GM23248 (cell line): ENCODE measurements around the gene SGPP2. TPM values are rescaled to one million over a fixed set of nuclear protein-coding genes. Genes with fewer than 3 reads are reported as not detected.

Experiments
- DNase-seq: peaks from one replicate; pipeline ENCODE4 v3.0.0-alpha.2; 2015
- H2AFZ ChIP-seq: fragments of 200-600 bp; sonication (generic); 2 replicates; pipeline ENCODE4 v1.6.1; 2016; ENCODE audit warnings: antibody characterized with exemption
- H3F3A ChIP-seq: fragments of 200-600 bp; sonication (generic); 2 replicates; pipeline ENCODE4 v1.6.1; 2016; ENCODE audit warnings: mild to moderate bottlenecking, antibody characterized with exemption, mixed run types; ENCODE audit not compliant: insufficient read depth
- H3K27ac ChIP-seq: fragments of 200-600 bp; sonication (generic); 2 replicates; pipeline ENCODE4 v1.5.1; 2016; ENCODE audit warnings: mild to moderate bottlenecking
- H3K27me3 ChIP-seq: fragments of 200-600 bp; sonication (generic); replicated peaks from 2 replicates; pipeline ENCODE4 v1.6.1; 2016; ENCODE audit warnings: mild to moderate bottlenecking; ENCODE audit not compliant: insufficient read depth
- H3K36me3 ChIP-seq: fragments of 200-600 bp; sonication (generic); 2 replicates; pipeline ENCODE4 v1.6.1; 2016; ENCODE audit warnings: low read depth, mild to moderate bottlenecking
- H3K4me1 ChIP-seq: fragments of 200-600 bp; sonication (generic); 2 replicates; pipeline ENCODE4 v1.6.1; 2016; ENCODE audit warnings: mild to moderate bottlenecking; ENCODE audit not compliant: insufficient read depth
- H3K4me2 ChIP-seq: fragments of 200-600 bp; sonication (generic); one replicate; pipeline ENCODE4 v1.6.1; 2016; ENCODE audit warnings: mild to moderate bottlenecking; ENCODE audit not compliant: unreplicated experiment
- H3K4me3 ChIP-seq: fragments of 200-600 bp; sonication (generic); 2 replicates; pipeline ENCODE4 v1.5.1; 2016; ENCODE audit warnings: mild to moderate bottlenecking
- H3K79me2 ChIP-seq: fragments of 200-600 bp; sonication (generic); 2 replicates; pipeline ENCODE4 v1.6.1; 2016; ENCODE audit warnings: mild to moderate bottlenecking; ENCODE audit not compliant: insufficient read depth
- H3K9ac ChIP-seq: fragments of 200-600 bp; sonication (generic); 2 replicates; pipeline ENCODE4 v1.6.1; 2016; ENCODE audit warnings: mild to moderate bottlenecking
- H3K9me2 ChIP-seq: fragments of 200-600 bp; sonication (generic); 2 replicates; pipeline ENCODE4 v1.6.1; 2016; ENCODE audit warnings: mixed run types, mild to moderate bottlenecking, moderate library complexity; ENCODE audit not compliant: insufficient read depth
- H3K9me3 ChIP-seq: fragments of 200-600 bp; sonication (generic); one replicate; pipeline ENCODE4 v1.6.1; 2017; ENCODE audit warnings: low read depth
- H4K20me1 ChIP-seq: fragments of 200-600 bp; sonication (generic); 2 replicates; pipeline ENCODE4 v1.6.0; 2016; ENCODE audit not compliant: insufficient read depth
- EZH2 ChIP-seq: fragments of 200-600 bp; sonication (generic); IDR thresholded peaks from 2 replicates; pipeline ENCODE4 v1.6.1; 2018; ENCODE audit warnings: antibody characterized with exemption, mild to moderate bottlenecking; ENCODE audit not compliant: insufficient read depth, poor library complexity, severe bottlenecking
- EZH2phosphoT487 ChIP-seq: fragments of 200-600 bp; sonication (generic); IDR thresholded peaks from 2 replicates; pipeline ENCODE4 v1.6.1; 2018; ENCODE audit warnings: antibody characterized with exemption, moderate library complexity, mild to moderate bottlenecking, low read depth; ENCODE audit not compliant: insufficient read depth
- WGBS, 2 experiments: methylation state at CpG; one replicate each; pipeline ENCODE4 v1.1.6; 2015 to 2017; ENCODE audit warnings: low lambda C conversion rate in 2 of 2, low coverage in 1 of 2; ENCODE audit errors: missing lambda C conversion rate in 2 of 2; 5-methylcytosine and 5-hydroxymethylcytosine counted together
- in situ Hi-C: fragments of 300-500 bp; cut with MboI; formaldehyde crosslinking; loops from 2 replicates; pipeline ENCODE4 v1.15.0; 2020
- polyA plus RNA-seq: library from polyadenylated mRNA; unstranded; fragments of >200 nt; fragmentation: Nextera tagmentation; extraction: Ambion mirVana; gene quantifications from 2 replicates; pipeline ENCODE4 v1.2.1, GENCODE V29; 2016
- total RNA-seq: library from RNA; depleted of rRNA; stranded (reverse); fragments of >200 nt; shearing (Covaris generic); gene quantifications from 2 replicates; pipeline ENCODE4 v1.2.3, GENCODE V29; 2014

The SGPP2 gene
- total and polyA plus RNA-seq, 2 experiments from 2014 or later = not detected

- H3K4me2 ChIP-seq = peak overlapping the region; percentile 8
- in situ Hi-C loops = loop anchor here (25.0 kb wide), 1 partner anchor 508 kb away; no protein-coding TSS in a partner anchor
Measured at GRCh38 chr2:222569826-222570225, 145.5 kb downstream of the SGPP2 start.

DNA sequence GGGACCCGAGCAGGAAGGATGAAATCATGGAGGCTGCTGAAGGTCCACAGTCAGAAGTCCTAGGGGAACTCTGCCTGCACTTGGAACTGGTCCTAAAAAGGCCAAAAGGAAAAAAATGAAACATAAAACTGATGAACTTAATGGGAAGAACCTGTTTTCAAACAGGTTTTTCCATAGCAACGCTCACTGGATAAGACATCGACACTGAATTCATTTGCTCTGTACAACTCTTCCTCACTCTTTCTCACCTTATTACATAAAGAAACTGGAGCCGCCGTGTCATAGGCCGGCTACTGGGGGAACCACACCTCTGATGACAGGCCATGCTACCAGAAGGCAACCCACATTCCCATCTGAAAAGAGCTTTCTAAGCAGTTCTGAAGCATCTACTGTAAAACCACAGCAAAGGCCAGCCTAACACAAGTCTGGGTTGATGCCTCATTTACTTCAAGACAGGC, 147.9 kb downstream of the SGPP2 start:
- no peak for TF ChIP-seq EZH2phosphoT487
- Histone ChIP-seq H2AFZ (no peak overlapping the region), H3K36me3 (peaks cover 7% of the 10 kb centered on the region), H3K4me2 (no peak overlapping the region), H3K4me1 (peaks cover 30% of the 10 kb centered on the region), H3F3A (peaks cover 31% of the 10 kb centered on the region), H3K9me3 (no peaks in the 10 kb centered on the region), H4K20me1 (no peaks in the 10 kb centered on the region; the same call in 1 of the 2 replicates), H3K9ac (no peak overlapping the region), H3K79me2 (peaks cover 25% of the 10 kb centered on the region; the same call in 1 of the 2 replicates), H3K27ac (peak overlapping the region; percentile 27; the same call in 1 of the 2 replicates), H3K4me3 (no peak overlapping the region), H3K9me2 (no peaks in the 10 kb centered on the region), H3K27me3 (no peaks in the 10 kb centered on the region)
- WGBS, 2 experiments = 97 to 99% methylated on average over 6 of the region's 6 CpGs
- in situ Hi-C loops = loop anchor here (25.0 kb wide), 1 partner anchor 510 kb away; no protein-coding TSS in a partner anchor
- DNase-seq = no peak

More at GRCh38 chr2:222569826-222570225, 145.5 kb downstream of the SGPP2 start:
- peak; percentile 55 for DNase-seq
- Histone ChIP-seq H3K27me3 (no peaks in the 10 kb centered on the region), H3K9me3 (no peaks in the 10 kb centered on the region), H3K4me3 (no peak overlapping the region), H3K79me2 (peaks cover 12% of the 10 kb centered on the region; the same call in 1 of the 2 replicates), H3K9me2 (no peaks in the 10 kb centered on the region), H4K20me1 (no peaks in the 10 kb centered on the region; the same call in 1 of the 2 replicates), H3K27ac (no peak overlapping the region), H2AFZ (no peak overlapping the region), H3K4me1 (peaks cover 30% of the 10 kb centered on the region), H3F3A (peaks cover 31% of the 10 kb centered on the region), H3K9ac (no peak overlapping the region), H3K36me3 (peaks cover 7% of the 10 kb centered on the region)
- TF ChIP-seq EZH2 (no peak), EZH2phosphoT487 (no peak)
- 0% methylated on average over 1 of the region's 1 CpG for whole genome bisulfite sequencing, 2 experiments

DNA sequence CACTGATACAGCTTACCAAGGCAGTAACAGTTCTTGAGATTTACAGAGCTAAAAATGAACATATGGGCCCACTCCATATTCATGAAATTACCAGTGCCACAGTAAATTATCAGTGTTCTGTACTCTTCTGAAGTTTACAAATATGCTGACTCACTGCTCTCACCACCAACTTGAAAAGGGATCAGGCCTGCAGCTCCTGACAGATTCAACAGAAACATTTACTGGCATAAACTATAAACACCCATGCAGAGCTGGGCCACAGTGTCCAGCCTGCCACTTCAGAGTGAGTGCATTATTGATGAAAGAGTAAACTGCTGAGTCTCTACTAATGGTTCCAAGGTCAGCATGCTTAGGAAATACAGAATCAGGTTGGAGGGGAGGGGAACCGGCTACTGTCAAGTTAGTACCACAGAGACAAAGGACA, 148.4 kb downstream of the SGPP2 start:
- in situ Hi-C loops = loop anchor here (25.0 kb wide), 1 partner anchor 510 kb away; no protein-coding TSS in a partner anchor
- WGBS, 2 experiments = 100% methylated on average over 1 of the region's 1 CpG
- peak; percentile 44 for DNase-seq

GRCh38 chr2:222575618-222576017, 151.3 kb downstream of the SGPP2 start:
- TF ChIP-seq EZH2phosphoT487 = no peak
- TF ChIP-seq EZH2 = no peak
- H3K9me2 ChIP-seq = no peaks in the 10 kb centered on the region
- H3K9ac ChIP-seq = no peak overlapping the region
- peaks cover 25% of the 10 kb centered on the region; the same call in 1 of the 2 replicates for H3K79me2 ChIP-seq
- H3F3A ChIP-seq = peaks cover 21% of the 10 kb centered on the region
- H3K9me3 ChIP-seq = no peaks in the 10 kb centered on the region
- WGBS, 2 experiments = 96 to 100% methylated on average over 2 of the region's 2 CpGs
- H3K4me1 ChIP-seq = peaks cover 15% of the 10 kb centered on the region
- H3K4me2 ChIP-seq = no peak overlapping the region
- no peaks in the 10 kb centered on the region for H4K20me1 ChIP-seq
- in situ Hi-C loops = no loop called here
- H3K27ac ChIP-seq = no peak overlapping the region
- H2AFZ ChIP-seq = no peak overlapping the region
- H3K4me3 ChIP-seq = no peak overlapping the region
- no peaks in the 10 kb centered on the region for H3K27me3 ChIP-seq
- DNase-seq = no peak
- H3K36me3 ChIP-seq = peaks cover 7% of the 10 kb centered on the region

More for the DNA sequence above, 148.4 kb downstream of the SGPP2 start:
- Histone ChIP-seq H3K9me2 (no peaks in the 10 kb centered on the region), H4K20me1 (no peaks in the 10 kb centered on the region; the same call in 1 of the 2 replicates), H3K9ac (peak overlapping the region; percentile 7; the same call in 1 of the 2 replicates), H3K9me3 (no peaks in the 10 kb centered on the region), H2AFZ (no peak overlapping the region), H3K4me1 (peaks cover 33% of the 10 kb centered on the region), H3K27ac (peak overlapping the region; percentile 27; the same call in 1 of the 2 replicates), H3K27me3 (no peaks in the 10 kb centered on the region), H3K4me2 (no peak overlapping the region), H3K79me2 (peaks cover 25% of the 10 kb centered on the region; the same call in 1 of the 2 replicates), H3K36me3 (peaks cover 7% of the 10 kb centered on the region), H3K4me3 (no peak overlapping the region), H3F3A (peaks cover 31% of the 10 kb centered on the region)
- TF ChIP-seq EZH2phosphoT487 = no peak
- no peak for TF ChIP-seq EZH2
